Erythroblast (primary cell): ENCODE measurements around the gene RAB44.

Source experiments
- GATA1 ChIP-seq: IDR thresholded peaks from 2 replicates; pipeline ENCODE4 v1.6.1; 2011; ENCODE audit warnings: low read depth, mild to moderate bottlenecking, control low read depth, low read length, moderate library complexity
- POLR2A ChIP-seq: IDR thresholded peaks from 2 replicates; pipeline ENCODE4 v1.6.1; 2011; ENCODE audit warnings: mild to moderate bottlenecking, low read length

- TF ChIP-seq POLR2A (no peak), GATA1 (no peak)
Observed at GRCh38 chr6:36744304-36744673, 46.7 kb downstream of the RAB44 start.
